ENCODE measurements around the gene SH2D3C. TPM values are rescaled to one million over a fixed set of nuclear protein-coding genes. Genes with fewer than 3 reads are reported as not detected.

Gene SH2D3C
- total RNA-seq, 1 donor: 0.18 TPM

GRCh38 chr9:127707766-127708165 lies 70.7 kb downstream of the SH2D3C start:
- no peak for DNase-seq (ENCODE audit: low read depth)
- no peak overlapping the region for H3K4me3 ChIP-seq (ENCODE audit: low read depth, low read length)
- TF ChIP-seq CTCF (IDR thresholded peaks at IDR 0.05; ENCODE audit: insufficient read depth, low read length): no peak

- DNase-seq (ENCODE audit: low read depth): no peak
- no peak within 1 kb of the TSS for H3K4me3 ChIP-seq (ENCODE audit: low read depth, low read length)
- TF ChIP-seq CTCF (IDR thresholded peaks at IDR 0.05; ENCODE audit: insufficient read depth, low read length): no peak
These were observed 71.6 kb downstream of the SH2D3C start, which contains the start of gene CFAP157 for GRCh38 chr9:127706836-127707241. TSS of gene CFAP157 (plus strand) at chr9:127706988. CDS start at chr9:127707032, 44 bp downstream.

GRCh38 chr9:127705577-127706379 lies 72.7 kb downstream of the SH2D3C start:
- no peak for TF ChIP-seq CTCF (IDR thresholded peaks at IDR 0.05; ENCODE audit: insufficient read depth, low read length)
- no peak for DNase-seq (ENCODE audit: low read depth)
- H3K4me3 ChIP-seq (ENCODE audit: low read depth, low read length): no peak overlapping the region

- H3K4me3 ChIP-seq (ENCODE audit: low read depth, low read length): no peak overlapping the region
- no peak for TF ChIP-seq CTCF (IDR thresholded peaks at IDR 0.05; ENCODE audit: insufficient read depth, low read length)
- no peak for DNase-seq (ENCODE audit: low read depth)
These were observed 75.0 kb downstream of the SH2D3C start for GRCh38 chr9:127703289-127703946.

GRCh38 chr9:127700594-127701255 lies 77.7 kb downstream of the SH2D3C start:
- TF ChIP-seq CTCF (IDR thresholded peaks at IDR 0.05; ENCODE audit: insufficient read depth, low read length): no peak
- no peak for DNase-seq (ENCODE audit: low read depth)
- H3K4me3 ChIP-seq (ENCODE audit: low read depth, low read length): no peak overlapping the region

- no peak for TF ChIP-seq CTCF (IDR thresholded peaks at IDR 0.05; ENCODE audit: insufficient read depth, low read length)
- H3K4me3 ChIP-seq (ENCODE audit: low read depth, low read length): no peak overlapping the region
- no peak for DNase-seq (ENCODE audit: low read depth)
These were observed 78.3 kb downstream of the SH2D3C start for GRCh38 chr9:127700140-127700539.
